HG02981 (cell line): ENCODE data around the gene SMAD2.
"Not testable (repeated sequence)": the region's sequence is repeated elsewhere in the genome, so short reads cannot be mapped to it uniquely, and the experiment has no call there.

Experiments
- ATAC-seq: cut with Tn5 transposase; IDR thresholded peaks from one replicate; pipeline ENCODE4 v1.9.1; 2021; ENCODE audit warnings: mild to moderate bottlenecking, moderate library complexity; ENCODE audit not compliant: unreplicated experiment

The SMAD2 gene

DNA sequence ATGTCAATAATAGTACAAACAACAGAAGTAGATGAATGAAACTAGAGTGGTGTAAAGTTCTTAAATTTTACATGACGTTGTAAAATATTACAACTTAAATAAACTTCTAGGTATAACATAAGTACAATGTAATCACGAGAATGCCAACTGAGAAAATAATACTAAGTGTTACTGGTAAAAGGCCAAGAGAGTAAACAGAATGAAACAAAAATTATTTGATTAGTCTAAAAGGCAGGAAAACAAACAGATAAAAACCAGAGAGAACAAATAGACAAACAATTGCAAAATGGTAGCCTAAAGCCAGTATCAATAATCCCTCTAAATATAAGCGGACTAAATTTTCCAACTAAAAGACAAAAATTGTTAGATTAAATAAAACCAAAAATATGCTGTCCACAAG, 71.9 kb downstream of the SMAD2 start:
- no peak for ATAC-seq

- ATAC-seq = no peak
These were observed 82.8 kb downstream of the SMAD2 start for GRCh38 chr18:47847635-47848034.

GRCh38 chr18:47846431-47846830, 84.0 kb downstream of the SMAD2 start:
- no peak for ATAC-seq

GRCh38 chr18:47844828-47845498, 85.5 kb downstream of the SMAD2 start:
- no peak for ATAC-seq

GRCh38 chr18:47842836-47843235, 87.6 kb downstream of the SMAD2 start:
- no peak for ATAC-seq

DNA sequence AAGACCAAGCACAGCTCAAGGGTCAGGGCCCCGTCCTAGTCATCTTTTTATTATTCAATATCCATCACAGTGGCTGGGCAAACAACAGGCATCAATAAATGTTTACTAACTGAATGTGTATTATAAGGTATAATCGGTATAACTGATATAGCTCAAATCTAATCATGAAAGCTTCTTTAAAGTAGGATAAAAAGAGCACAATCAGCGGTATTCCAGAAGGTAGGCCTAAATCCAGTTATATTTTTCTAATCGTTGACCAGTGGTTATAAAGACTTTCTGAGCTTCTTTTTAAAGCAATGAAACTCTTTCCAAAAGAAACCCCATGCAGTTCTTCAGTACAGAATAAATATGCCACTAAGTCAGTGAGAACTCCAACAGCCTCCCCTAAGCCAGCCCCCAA, 92.1 kb downstream of the SMAD2 start:
- no peak for ATAC-seq

GRCh38 chr18:47832348-47832747, 98.1 kb downstream of the SMAD2 start:
- no peak for ATAC-seq

- ATAC-seq = no peak
These were observed 99.1 kb downstream of the SMAD2 start for GRCh38 chr18:47831351-47831750.

- no peak for ATAC-seq
These were observed 99.7 kb downstream of the SMAD2 start for GRCh38 chr18:47830772-47831171.

GRCh38 chr18:47829831-47830230, 100.6 kb downstream of the SMAD2 start:
- ATAC-seq = no peak

DNA sequence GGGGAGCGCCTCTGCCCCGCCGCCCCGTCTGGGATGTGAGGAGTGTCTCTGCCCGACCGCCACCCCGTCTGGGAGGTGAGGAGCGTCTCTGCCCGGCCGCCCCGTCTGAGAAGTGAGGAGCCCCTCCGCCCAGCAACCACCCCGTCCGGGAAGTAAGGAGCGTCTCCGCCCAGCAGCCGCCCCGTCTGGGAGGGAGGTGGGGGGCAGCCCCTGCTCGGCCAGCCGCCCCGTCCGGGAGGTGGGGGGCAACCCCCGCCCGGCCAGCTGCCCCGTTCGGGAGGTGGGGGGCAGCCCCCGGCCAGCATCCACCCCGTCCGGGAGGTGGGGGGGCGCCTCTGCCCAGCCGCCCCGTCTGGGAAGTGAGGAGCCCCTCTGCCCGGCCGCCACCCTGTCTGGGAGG, 102.4 kb downstream of the SMAD2 start:
- ATAC-seq = not testable (repeated sequence)

DNA sequence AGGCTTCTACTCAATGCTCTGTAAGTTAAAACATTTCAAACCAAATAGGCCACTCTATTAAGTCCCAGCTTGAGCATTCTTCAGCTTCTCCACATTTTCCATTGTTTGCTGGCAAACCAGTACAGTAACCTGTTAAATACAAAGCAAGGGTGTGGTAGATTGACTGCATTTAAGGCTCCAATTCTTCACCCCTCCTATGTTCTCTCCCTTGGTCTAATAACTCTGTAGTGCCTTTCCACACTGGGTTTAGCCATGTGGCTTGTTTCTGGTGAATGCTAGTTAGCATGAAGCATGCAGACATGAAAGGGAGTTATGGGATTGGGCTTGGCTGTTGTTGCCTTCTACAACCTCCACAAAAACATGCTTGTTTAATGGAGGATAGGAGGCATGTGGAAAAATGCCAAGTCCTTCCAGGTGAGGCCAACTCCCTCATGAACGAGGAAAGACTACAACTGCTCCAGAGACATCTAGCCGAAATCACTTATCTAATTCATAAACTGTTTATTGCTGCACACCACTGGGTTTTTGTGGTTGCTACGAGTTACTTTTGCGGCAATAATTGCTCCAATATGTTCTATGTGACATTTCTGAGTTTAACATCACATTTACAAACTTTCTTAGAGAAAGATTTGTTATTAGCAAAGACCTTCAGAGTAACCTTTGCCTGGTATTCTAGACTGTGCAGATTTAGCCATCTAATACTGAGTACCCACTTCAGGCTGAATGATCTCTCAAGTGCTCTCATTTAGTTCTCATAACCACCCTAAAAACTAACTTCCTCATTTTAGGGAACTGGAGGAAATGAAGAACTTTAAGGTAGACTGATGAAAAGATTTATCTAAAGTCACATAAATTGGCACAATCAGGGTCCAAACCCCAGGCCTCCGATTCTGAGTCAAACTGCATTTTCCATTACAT, 104.0 kb downstream of the SMAD2 start:
- ATAC-seq = no peak

DNA sequence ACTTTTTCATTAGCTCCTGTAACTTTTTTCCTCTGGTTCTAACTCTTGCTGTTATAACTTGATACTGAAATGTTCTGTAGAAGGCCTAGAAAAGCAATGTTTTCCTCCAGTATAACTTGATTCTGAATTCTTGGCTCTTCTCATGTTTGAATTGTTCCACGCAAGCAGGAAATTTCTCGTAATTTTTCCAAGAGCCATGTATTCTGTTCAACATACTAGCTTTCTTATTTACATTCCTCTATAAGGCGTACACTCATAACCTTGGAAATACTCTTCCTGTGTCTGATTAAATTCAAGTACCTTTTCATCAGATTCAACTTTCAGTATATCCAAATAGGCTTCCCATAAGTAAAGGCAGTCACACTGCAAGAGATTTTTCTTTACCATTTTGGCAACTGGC, 109.1 kb downstream of the SMAD2 start:
- ATAC-seq = no peak

GRCh38 chr18:47817795-47818077, 112.7 kb downstream of the SMAD2 start:
- no peak for ATAC-seq

DNA sequence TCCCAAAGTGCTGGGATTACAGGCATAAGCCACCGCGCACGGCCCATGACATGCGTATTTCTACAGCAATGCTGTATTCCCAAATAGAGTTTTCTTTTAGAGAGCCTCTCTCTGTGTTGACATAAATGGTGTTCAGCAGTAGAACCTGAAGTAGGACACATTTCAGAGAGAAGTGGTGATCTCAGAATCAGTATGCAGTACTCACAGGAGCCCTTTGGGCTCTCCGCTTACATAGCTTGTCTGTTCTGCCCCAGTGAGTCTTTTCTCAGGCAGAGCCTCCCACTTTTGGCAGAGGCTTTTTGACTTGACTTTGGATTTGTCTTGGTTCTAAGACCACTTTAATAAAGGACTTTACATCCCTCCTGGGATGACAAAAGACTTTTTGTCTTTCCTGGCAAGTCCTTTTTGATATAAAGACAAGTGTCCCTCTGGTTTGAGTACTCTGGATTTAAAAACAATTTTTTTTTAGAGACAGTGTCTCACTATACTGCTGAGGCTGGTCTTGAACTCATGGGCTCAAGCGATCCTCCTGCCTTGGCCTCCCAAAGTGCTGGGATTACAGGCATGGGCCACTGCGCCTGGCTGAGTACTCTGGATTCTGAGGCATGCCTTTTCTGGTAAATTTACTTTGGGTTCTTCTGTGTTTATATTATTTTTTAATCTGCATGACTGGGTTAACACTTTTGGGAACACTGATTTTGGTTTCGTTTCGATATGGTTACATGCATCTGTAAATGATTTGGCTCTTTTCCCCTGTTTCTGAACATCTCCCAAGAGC, 113.3 kb downstream of the SMAD2 start:
- ATAC-seq = no peak

GRCh38 chr18:47815486-47816270, 114.8 kb downstream of the SMAD2 start:
- no peak for ATAC-seq

- ATAC-seq = no peak
These were observed 121.0 kb downstream of the SMAD2 start for GRCh38 chr18:47809420-47809819.

- ATAC-seq = no peak
These were observed 127.7 kb downstream of the SMAD2 start for GRCh38 chr18:47802802-47803201.

DNA sequence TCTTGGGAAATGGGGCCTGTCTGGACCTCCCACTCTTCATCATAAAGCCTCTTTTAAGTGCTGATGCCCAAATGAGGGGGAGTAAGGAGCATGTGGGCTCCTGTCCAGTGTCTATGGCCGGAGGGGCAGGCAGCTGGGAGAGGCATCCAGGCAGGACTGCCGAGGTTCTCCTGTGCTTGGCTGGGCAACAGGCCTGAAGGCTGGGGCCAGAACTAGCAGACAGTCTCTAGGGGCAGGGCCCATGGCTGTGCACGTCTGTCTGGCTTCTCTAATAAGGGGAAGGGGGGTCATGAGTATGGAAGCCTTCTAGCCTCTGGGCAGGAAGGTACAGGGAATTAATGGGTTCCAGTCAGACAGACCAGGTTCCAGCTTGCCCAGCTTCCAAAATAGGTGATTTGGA, 128.6 kb downstream of the SMAD2 start:
- ATAC-seq = no peak

DNA sequence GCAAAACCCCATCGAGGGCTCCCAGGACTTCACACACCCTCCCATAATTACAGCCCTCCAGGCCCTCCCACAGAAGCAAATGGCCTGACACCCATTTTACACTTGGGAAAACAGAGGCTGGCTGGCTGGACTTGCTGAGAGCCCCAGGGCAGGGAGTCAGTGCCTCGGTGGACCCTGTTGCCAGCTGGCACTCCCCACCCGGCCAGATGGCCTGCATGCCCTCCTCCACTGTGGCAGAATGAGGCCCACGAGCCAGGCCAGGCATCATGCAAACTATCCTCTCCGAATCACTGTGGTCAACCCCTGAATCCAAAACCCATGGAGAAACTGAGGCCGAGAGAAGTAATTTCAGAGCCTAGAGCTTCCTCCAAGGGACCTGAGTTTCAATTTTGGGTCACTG, 129.7 kb downstream of the SMAD2 start:
- no peak for ATAC-seq

GRCh38 chr18:47800248-47800647, 130.2 kb downstream of the SMAD2 start:
- ATAC-seq = no peak
